ENCODE measurements around the gene TADA2A. TPM values are rescaled to one million over a fixed set of nuclear protein-coding genes. Genes with fewer than 3 reads are reported as not detected.

The TADA2A gene
- polyA plus RNA-seq, 2 of the 4 experiments (the other 2 are of a cell fraction) = 9.9 to 27.1 TPM

- Histone ChIP-seq H3K9me3 (no peaks in the 10 kb centered on the region), H3K4me3 (no peak overlapping the region), H3K4me1 (no peaks in the 10 kb centered on the region), H3K27ac (no peak overlapping the region), H3K4me2 (no peak overlapping the region)
- CTCF ChIA-PET = interaction anchor here (0.5 to 4.8 kb wide), 5 partner anchors 11 to 1960 kb away, joined by 3 to 32 read pairs (median 7); no protein-coding TSS in a partner anchor
- WGBS (ENCODE audit: missing lambda C conversion rate) = 83% methylated on average over 6 of the region's 6 CpGs
- DNase-seq (ENCODE audit: low read depth in 1 of 2, low spot score in 1 of 2) (no peak), FAIRE-seq (no peak), ATAC-seq (no peak)
- POLR2A ChIA-PET = no interaction called here
- TF ChIP-seq EHF (CRISPR knock-in tag; IDR thresholded peaks at IDR 0.05) (no peak), ELK1 (IDR thresholded peaks at IDR 0.05; ENCODE audit: low read depth, low read length) (no peak), NR3C1 (IDR thresholded peaks at IDR 0.05) (no peak), MAFK (IDR thresholded peaks at IDR 0.05; ENCODE audit: partially characterized antibody) (no peak), FOSB (CRISPR knock-in tag; IDR thresholded peaks at IDR 0.05) (no peak), NPAS2 (CRISPR knock-in tag; IDR thresholded peaks at IDR 0.05; ENCODE audit: borderline replicate concordance) (no peak), EHMT2 (IDR thresholded peaks at IDR 0.05; ENCODE audit: low read depth) (no peak)
- TF ChIP-seq, protein P1, sequence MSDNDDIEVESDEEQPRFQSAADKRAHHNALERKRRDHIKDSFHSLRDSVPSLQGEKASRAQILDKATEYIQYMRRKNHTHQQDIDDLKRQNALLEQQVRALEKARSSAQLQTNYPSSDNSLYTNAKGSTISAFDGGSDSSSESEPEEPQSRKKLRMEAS (IDR thresholded peaks at IDR 0.05) = no peak
- TF ChIP-seq, protein P2, sequence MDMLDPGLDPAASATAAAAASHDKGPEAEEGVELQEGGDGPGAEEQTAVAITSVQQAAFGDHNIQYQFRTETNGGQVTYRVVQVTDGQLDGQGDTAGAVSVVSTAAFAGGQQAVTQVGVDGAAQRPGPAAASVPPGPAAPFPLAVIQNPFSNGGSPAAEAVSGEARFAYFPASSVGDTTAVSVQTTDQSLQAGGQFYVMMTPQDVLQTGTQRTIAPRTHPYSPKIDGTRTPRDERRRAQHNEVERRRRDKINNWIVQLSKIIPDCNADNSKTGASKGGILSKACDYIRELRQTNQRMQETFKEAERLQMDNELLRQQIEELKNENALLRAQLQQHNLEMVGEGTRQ (IDR thresholded peaks at IDR 0.05) = no peak
- TF ChIP-seq, protein P3, sequence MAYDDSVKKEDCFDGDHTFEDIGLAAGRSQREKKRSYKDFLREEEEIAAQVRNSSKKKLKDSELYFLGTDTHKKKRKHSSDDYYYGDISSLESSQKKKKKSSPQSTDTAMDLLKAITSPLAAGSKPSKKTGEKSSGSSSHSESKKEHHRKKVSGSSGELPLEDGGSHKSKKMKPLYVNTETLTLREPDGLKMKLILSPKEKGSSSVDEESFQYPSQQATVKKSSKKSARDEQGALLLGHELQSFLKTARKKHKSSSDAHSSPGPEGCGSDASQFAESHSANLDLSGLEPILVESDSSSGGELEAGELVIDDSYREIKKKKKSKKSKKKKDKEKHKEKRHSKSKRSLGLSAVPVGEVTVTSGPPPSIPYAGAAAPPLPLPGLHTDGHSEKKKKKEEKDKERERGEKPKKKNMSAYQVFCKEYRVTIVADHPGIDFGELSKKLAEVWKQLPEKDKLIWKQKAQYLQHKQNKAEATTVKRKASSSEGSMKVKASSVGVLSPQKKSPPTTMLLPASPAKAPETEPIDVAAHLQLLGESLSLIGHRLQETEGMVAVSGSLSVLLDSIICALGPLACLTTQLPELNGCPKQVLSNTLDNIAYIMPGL (CRISPR knock-in tag; IDR thresholded peaks at IDR 0.05; ENCODE audit: borderline replicate concordance) = no peak
These were observed 109.5 kb downstream of the TADA2A start for GRCh38 chr17:37516127-37516571.

DNA sequence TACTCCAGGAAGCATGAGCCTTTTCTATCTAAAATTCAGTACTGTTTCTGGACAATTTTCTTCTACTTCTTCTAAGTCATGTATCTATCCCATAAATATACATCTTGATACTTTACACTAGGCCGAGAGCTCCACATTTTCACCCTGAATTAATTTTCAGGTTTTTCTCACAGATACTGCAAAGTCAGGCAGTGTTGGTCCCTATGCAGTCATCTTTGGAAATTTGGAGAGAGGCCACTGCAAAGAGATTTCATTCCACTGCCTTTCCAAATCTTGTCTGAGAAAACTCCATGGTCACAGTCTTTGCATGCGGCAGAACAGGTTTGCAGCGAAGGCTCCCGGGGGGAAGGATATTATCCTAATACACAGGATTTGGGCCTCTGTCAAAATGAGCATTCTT is 111.2 kb downstream of the TADA2A start:
- WGBS (ENCODE audit: missing lambda C conversion rate) = 95% methylated on average over 4 of the region's 4 CpGs
- Histone ChIP-seq H3K9me3 (no peaks in the 10 kb centered on the region), H3K4me3 (no peak overlapping the region), H3K27ac (no peak overlapping the region), H3K4me2 (no peak overlapping the region), H3K4me1 (no peaks in the 10 kb centered on the region)
- TF ChIP-seq FOSL2 (IDR thresholded peaks at IDR 0.05) (no peak), FOSL2 (CRISPR knock-in tag; IDR thresholded peaks at IDR 0.05) (no peak), NFE2L2 (conservative IDR thresholded peaks at IDR 0.05; ENCODE audit: low read length) (no peak), ZSCAN20 (CRISPR knock-in tag; IDR thresholded peaks at IDR 0.05) (no peak), ZNF302 (CRISPR knock-in tag; IDR thresholded peaks at IDR 0.05) (no peak), CTCF (IDR thresholded peaks at IDR 0.05) (no peak), MYC (IDR thresholded peaks at IDR 0.05; ENCODE audit: borderline replicate concordance, low read length) (no peak), HEYL (CRISPR knock-in tag; IDR thresholded peaks at IDR 0.05) (no peak), FOSB (CRISPR knock-in tag; IDR thresholded peaks at IDR 0.05) (no peak), KDM5A (IDR thresholded peaks at IDR 0.05) (no peak), CBX8 (IDR thresholded peaks at IDR 0.05) (no peak), RNF2 (IDR thresholded peaks at IDR 0.05; ENCODE audit: borderline replicate concordance, low read depth) (no peak), EP300 (IDR thresholded peaks at IDR 0.05) (no peak), PHF8 (IDR thresholded peaks at IDR 0.05; ENCODE audit: borderline replicate concordance, low read depth) (no peak), CBX2 (IDR thresholded peaks at IDR 0.05; ENCODE audit: borderline replicate concordance, low read depth) (no peak), ESRRA (IDR thresholded peaks at IDR 0.05; ENCODE audit: borderline replicate concordance, low read length) (no peak), ZFP36 (IDR thresholded peaks at IDR 0.05; ENCODE audit: borderline replicate concordance, partially characterized antibody) (no peak)
- TF ChIP-seq, protein P3 (CRISPR knock-in tag; IDR thresholded peaks at IDR 0.05; ENCODE audit: borderline replicate concordance) = no peak
- TF ChIP-seq, protein P2 (IDR thresholded peaks at IDR 0.05) = no peak
- DNase-seq (ENCODE audit: low read depth in 1 of 2, low spot score in 1 of 2) = no peak
- POLR2A ChIA-PET = no interaction called here
- no peak for FAIRE-seq
- CTCF ChIA-PET = interaction anchor here (0.9 to 4.8 kb wide), 8 partner anchors 9 to 144 kb away, joined by 3 to 32 read pairs (median 3); no protein-coding TSS in a partner anchor
- ATAC-seq = no peak
